Peyer's patch (tissue), 4 donors: ENCODE measurements around the gene SNCB.

Source experiments
- POLR2A ChIP-seq, 2 donors: fragments of 450-650 bp; IDR thresholded peaks; one replicate each; pipeline ENCODE4 v1.5.1; 2017; ENCODE audit warnings: antibody characterized with exemption in 2 of 2, mild to moderate bottlenecking in 2 of 2, moderate library complexity in 2 of 2
- TF ChIP-seq, protein P1 (sequence below), 6 experiments: fragments of 450-650 bp in 4 of 6; fragments of 200-600 bp in 2 of 6; sonication (generic) in 1 of 6; IDR thresholded peaks; one replicate each; pipeline ENCODE4 v1.5.1; 2017 to 2019; ENCODE audit warnings: antibody characterized with exemption in 6 of 6, mild to moderate bottlenecking in 3 of 6, moderate library complexity in 1 of 6

DNA sequence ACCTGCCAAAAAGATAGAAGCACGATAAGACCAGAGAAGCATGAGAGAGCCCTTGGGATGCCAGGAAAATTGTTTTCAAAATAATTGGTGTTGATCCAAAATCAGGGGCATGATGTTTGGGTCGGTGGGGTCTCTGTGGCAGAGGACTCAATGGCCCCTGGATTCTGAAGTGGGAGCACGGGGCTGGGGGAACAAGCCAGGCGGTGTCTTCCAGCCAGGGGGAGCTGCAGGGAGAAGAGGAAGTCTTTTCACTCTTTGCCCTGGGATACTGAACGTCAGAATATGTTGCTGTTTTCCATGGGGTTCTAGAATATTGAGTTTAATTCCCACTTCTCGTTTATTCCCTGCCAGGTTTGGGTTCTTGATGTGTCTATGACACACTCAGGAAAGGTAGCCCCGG is 37.3 kb upstream of the SNCB start:
- TF ChIP-seq, protein P1, sequence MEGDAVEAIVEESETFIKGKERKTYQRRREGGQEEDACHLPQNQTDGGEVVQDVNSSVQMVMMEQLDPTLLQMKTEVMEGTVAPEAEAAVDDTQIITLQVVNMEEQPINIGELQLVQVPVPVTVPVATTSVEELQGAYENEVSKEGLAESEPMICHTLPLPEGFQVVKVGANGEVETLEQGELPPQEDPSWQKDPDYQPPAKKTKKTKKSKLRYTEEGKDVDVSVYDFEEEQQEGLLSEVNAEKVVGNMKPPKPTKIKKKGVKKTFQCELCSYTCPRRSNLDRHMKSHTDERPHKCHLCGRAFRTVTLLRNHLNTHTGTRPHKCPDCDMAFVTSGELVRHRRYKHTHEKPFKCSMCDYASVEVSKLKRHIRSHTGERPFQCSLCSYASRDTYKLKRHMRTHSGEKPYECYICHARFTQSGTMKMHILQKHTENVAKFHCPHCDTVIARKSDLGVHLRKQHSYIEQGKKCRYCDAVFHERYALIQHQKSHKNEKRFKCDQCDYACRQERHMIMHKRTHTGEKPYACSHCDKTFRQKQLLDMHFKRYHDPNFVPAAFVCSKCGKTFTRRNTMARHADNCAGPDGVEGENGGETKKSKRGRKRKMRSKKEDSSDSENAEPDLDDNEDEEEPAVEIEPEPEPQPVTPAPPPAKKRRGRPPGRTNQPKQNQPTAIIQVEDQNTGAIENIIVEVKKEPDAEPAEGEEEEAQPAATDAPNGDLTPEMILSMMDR (IDR thresholded peaks at IDR 0.05): no peak
- no peak for TF ChIP-seq POLR2A (IDR thresholded peaks at IDR 0.05)
